ENCODE results near the gene LIPE. TPM values are rescaled to one million over a fixed set of nuclear protein-coding genes. Genes with fewer than 3 reads are reported as not detected.

Gene LIPE
- total and polyA plus RNA-seq, 9 donors: 3.8 to 10.1 (median 8.6) TPM

DNA sequence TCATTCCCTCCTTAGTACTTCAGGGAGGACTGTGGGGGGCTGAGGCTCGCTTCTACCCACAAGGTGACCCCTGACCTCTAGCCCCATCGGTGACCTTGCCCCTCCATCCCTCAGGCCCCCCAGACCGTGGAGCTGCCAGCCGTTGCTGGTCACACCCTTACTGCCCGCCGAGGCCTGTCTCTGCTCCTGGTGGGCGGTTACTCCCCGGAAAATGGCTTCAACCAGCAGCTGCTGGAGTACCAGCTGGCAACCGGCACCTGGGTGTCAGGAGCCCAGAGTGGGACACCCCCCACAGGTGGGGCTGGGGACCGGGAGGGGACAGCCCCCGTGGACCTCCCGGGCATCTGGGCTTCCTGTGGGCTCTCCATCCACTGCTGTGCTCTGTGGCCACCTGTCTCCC lies 69.9 kb downstream of the LIPE start:
- H3K27ac ChIP-seq (ENCODE audit: low read length): no peak overlapping the region
- peaks cover 75% of the 10 kb centered on the region for H3K36me3 ChIP-seq (ENCODE audit: control insufficient read depth, insufficient read depth, low read length)
- no peaks in the 10 kb centered on the region for H3K9me3 ChIP-seq (replicated peaks; ENCODE audit: control insufficient read depth, low read depth, low read length)
- H3K4me3 ChIP-seq (ENCODE audit: low read length): no peak overlapping the region
- no peaks in the 10 kb centered on the region for H3K27me3 ChIP-seq (ENCODE audit: control insufficient read depth, insufficient read depth, low read length)
- H3K4me1 ChIP-seq (ENCODE audit: control insufficient read depth, insufficient read depth, low read length): no peaks in the 10 kb centered on the region
- no peak for DNase-seq
- WGBS (ENCODE audit: insufficient coverage): 88% methylated on average over 10 of the region's 12 CpGs

DNA sequence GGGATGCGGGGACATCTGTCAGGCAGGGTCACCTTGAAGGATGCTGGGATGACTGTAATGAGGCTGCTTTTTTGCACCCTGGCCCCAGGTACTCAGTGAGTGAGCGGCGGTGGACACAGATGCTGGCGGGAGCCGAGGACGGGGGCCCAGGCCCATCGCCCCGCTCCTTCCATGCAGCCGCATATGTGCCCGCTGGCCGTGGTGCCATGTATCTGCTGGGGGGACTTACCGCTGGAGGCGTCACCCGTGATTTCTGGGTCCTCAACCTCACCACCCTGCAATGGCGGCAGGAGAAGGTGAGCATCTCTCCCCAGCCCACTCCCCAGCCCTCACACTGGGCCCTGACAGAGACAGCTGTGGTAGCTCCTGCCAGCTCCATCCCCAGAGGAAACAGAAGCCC lies 70.5 kb downstream of the LIPE start:
- Histone ChIP-seq H3K4me3 (ENCODE audit: low read length) (no peak overlapping the region), H3K9me3 (replicated peaks; ENCODE audit: control insufficient read depth, low read depth, low read length) (no peaks in the 10 kb centered on the region), H3K27me3 (ENCODE audit: control insufficient read depth, insufficient read depth, low read length) (no peaks in the 10 kb centered on the region), H3K36me3 (ENCODE audit: control insufficient read depth, insufficient read depth, low read length) (peaks cover 75% of the 10 kb centered on the region), H3K4me1 (ENCODE audit: control insufficient read depth, insufficient read depth, low read length) (no peaks in the 10 kb centered on the region), H3K27ac (ENCODE audit: low read length) (no peak overlapping the region)
- DNase-seq: no peak
- WGBS (ENCODE audit: insufficient coverage): 95% methylated on average over 15 of the region's 15 CpGs

DNA sequence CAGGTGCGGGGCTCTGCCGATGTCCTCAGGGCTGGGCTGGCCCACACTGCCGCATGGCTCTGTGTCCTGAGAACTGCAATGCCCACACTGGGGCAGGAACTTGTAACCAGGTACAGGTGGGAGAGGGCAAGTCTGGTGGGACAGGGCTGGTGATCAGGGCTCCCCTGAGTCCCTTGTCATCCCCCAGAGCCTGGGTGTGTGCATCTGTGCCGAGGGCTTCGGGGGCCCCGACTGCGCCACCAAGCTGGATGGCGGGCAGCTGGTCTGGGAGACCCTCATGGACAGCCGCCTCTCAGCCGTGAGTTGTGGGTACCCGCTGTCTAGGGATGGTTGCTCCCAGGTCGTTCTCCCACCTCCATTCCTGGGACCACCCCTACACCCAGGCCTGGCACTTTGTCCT lies 71.3 kb downstream of the LIPE start:
- no peak for DNase-seq
- Histone ChIP-seq H3K36me3 (ENCODE audit: control insufficient read depth, insufficient read depth, low read length) (peaks cover 74% of the 10 kb centered on the region), H3K27ac (ENCODE audit: low read length) (no peak overlapping the region), H3K9me3 (replicated peaks; ENCODE audit: control insufficient read depth, low read depth, low read length) (no peaks in the 10 kb centered on the region), H3K4me3 (ENCODE audit: low read length) (no peak overlapping the region), H3K27me3 (ENCODE audit: control insufficient read depth, insufficient read depth, low read length) (no peaks in the 10 kb centered on the region), H3K4me1 (ENCODE audit: control insufficient read depth, insufficient read depth, low read length) (no peaks in the 10 kb centered on the region)
- 100% methylated on average over 8 of the region's 12 CpGs for WGBS (ENCODE audit: insufficient coverage)

DNA sequence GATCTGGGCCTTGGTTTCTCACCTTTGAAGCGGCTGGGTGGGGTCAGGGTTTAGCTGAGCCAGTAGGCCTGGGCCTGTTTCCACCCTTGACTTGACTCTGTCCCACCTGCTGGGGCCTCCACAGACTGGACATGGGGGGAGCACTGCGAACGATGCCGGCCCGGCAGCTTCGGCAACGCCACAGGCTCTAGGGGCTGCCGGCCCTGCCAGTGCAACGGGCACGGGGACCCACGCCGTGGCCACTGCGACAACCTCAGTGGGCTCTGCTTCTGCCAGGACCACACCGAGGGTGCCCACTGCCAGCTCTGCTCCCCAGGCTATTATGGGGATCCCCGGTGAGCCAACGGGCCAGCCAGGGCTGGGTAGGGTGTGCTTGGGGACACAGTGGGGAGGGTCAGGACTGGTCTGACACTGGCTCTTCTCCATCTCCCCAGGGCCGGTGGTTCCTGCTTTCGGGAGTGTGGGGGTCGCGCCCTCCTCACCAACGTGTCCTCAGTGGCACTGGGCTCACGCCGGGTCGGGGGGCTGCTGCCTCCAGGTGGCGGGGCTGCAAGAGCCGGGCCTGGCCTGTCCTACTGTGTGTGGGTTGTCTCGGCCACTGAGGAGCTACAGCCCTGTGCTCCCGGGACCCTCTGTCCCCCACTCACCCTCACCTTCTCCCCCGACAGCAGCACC lies 73.7 kb downstream of the LIPE start:
- Histone ChIP-seq H3K4me3 (ENCODE audit: low read length) (no peak overlapping the region), H3K4me1 (ENCODE audit: control insufficient read depth, insufficient read depth, low read length) (no peaks in the 10 kb centered on the region), H3K36me3 (ENCODE audit: control insufficient read depth, insufficient read depth, low read length) (peaks cover 86% of the 10 kb centered on the region), H3K9me3 (replicated peaks; ENCODE audit: control insufficient read depth, low read depth, low read length) (no peaks in the 10 kb centered on the region), H3K27ac (ENCODE audit: low read length) (no peak overlapping the region), H3K27me3 (ENCODE audit: control insufficient read depth, insufficient read depth, low read length) (no peaks in the 10 kb centered on the region)
- 90% methylated on average over 22 of the region's 29 CpGs for WGBS (ENCODE audit: insufficient coverage)
- DNase-seq: no peak

DNA sequence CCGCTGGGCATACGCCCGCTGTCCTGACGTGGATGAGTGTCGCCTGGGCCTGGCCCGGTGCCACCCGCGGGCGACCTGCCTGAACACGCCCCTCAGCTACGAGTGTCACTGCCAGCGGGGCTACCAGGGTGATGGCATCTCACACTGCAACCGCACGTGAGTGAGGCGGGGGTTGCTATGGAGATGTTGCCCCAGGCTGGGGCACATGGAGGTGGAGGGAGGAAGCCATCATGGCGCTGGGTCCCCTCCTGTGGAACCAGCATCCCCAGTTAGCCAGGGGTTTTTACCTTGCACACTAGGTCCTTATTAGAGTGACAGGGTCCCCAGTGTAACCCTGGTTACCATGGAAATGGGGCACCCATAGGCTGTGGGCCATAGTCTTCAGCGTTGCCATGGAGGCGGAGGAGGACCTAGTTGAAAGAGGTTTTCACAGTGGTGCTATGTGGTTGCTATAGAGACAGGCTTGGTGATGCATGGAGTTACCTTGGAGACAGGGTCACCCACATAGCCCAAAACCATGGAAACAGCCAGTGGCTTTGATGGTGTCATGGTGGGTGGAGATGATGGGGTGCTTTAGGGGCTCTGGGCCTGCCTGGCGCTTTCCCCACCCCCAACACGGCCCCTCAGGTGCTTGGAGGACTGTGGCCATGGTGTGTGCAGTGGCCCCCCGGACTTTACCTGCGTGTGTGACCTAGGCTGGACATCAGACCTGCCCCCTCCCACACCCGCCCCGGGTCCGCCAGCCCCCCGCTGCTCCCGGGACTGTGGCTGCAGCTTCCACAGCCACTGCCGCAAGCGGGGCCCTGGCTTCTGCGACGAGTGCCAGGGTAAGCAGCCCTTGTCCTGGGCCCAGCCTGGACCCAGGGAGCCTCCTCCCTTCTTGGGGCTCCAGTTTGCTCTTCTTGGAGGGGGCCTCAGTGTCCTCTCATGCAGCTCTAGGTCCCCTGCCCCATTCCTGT lies 74.6 kb downstream of the LIPE start:
- Histone ChIP-seq H3K4me3 (ENCODE audit: low read length) (no peak overlapping the region), H3K27ac (ENCODE audit: low read length) (no peak overlapping the region), H3K36me3 (ENCODE audit: control insufficient read depth, insufficient read depth, low read length) (peaks cover 87% of the 10 kb centered on the region), H3K9me3 (replicated peaks; ENCODE audit: control insufficient read depth, low read depth, low read length) (no peaks in the 10 kb centered on the region), H3K4me1 (ENCODE audit: control insufficient read depth, insufficient read depth, low read length) (no peaks in the 10 kb centered on the region), H3K27me3 (ENCODE audit: control insufficient read depth, insufficient read depth, low read length) (no peaks in the 10 kb centered on the region)
- 86% methylated on average over 29 of the region's 31 CpGs for WGBS (ENCODE audit: insufficient coverage)
- no peak for DNase-seq

Other genes starting within 250 kb of the LIPE start
- gene DEDD2, start 209.7 kb downstream of the LIPE start, total RNA-seq: 11.7 TPM
- 10 to 100 TPM; 12.2 to 16.3 (median 13.9) TPM for gene DEDD2, start 209.7 kb downstream of the LIPE start, polyA plus RNA-seq (ENCODE audit: insufficient read depth in 1 of 8, insufficient read length in 8 of 8, low replicate concordance in 1 of 8)
- gene ZNF526, start 207.1 kb downstream of the LIPE start, total RNA-seq: 5.6 TPM
- 1 to 10 TPM; 5.4 to 8.7 (median 6.6) TPM for gene ZNF526, start 207.1 kb downstream of the LIPE start, polyA plus RNA-seq (ENCODE audit: insufficient read depth in 1 of 8, insufficient read length in 8 of 8, low replicate concordance in 1 of 8)
- gene GSK3A, start 184.8 kb downstream of the LIPE start, total RNA-seq: 11.6 TPM
- 10 to 100 TPM; 40.1 to 51.6 (median 45.3) TPM for gene GSK3A, start 184.8 kb downstream of the LIPE start, polyA plus RNA-seq (ENCODE audit: insufficient read depth in 1 of 8, insufficient read length in 8 of 8, low replicate concordance in 1 of 8)
- 17.3 TPM for gene ERF, start 172.3 kb downstream of the LIPE start, total RNA-seq
- gene ERF, start 172.3 kb downstream of the LIPE start, polyA plus RNA-seq (ENCODE audit: insufficient read depth in 1 of 8, insufficient read length in 8 of 8, low replicate concordance in 1 of 8): 10 to 100 TPM; 31.6 to 51.6 (median 39.9) TPM
- 13.6 TPM for gene CIC, start 158.1 kb downstream of the LIPE start, total RNA-seq
- gene CIC, start 158.1 kb downstream of the LIPE start, polyA plus RNA-seq (ENCODE audit: insufficient read depth in 1 of 8, insufficient read length in 8 of 8, low replicate concordance in 1 of 8): 10 to 100 TPM; 33.4 to 52.7 (median 42.0) TPM
- gene PRR19, start 125.3 kb downstream of the LIPE start, total RNA-seq: 0.27 TPM
- gene PRR19, start 125.3 kb downstream of the LIPE start, polyA plus RNA-seq (ENCODE audit: insufficient read depth in 1 of 8, insufficient read length in 8 of 8, low replicate concordance in 1 of 8): 1 to 10 TPM in 2 of 8 donors, under 1 TPM in 6; 0.57 to 1.4 (median 0.80) TPM
- 28.9 TPM for gene PAFAH1B3, start 124.8 kb downstream of the LIPE start, total RNA-seq
- 10 to 100 TPM; 31.2 to 42.7 (median 35.9) TPM for gene PAFAH1B3, start 124.8 kb downstream of the LIPE start, polyA plus RNA-seq (ENCODE audit: insufficient read depth in 1 of 8, insufficient read length in 8 of 8, low replicate concordance in 1 of 8)
- 0.04 TPM for gene TMEM145, start 114.1 kb downstream of the LIPE start, total RNA-seq
- under 1 TPM; 0.09 to 0.56 (median 0.34) TPM for gene TMEM145, start 114.1 kb downstream of the LIPE start, polyA plus RNA-seq (ENCODE audit: insufficient read depth in 1 of 8, insufficient read length in 8 of 8, low replicate concordance in 1 of 8)
- gene MEGF8, start 101.8 kb downstream of the LIPE start, total RNA-seq: 12.6 TPM
- 10 to 100 TPM; 24.1 to 38.9 (median 34.4) TPM for gene MEGF8, start 101.8 kb downstream of the LIPE start, polyA plus RNA-seq (ENCODE audit: insufficient read depth in 1 of 8, insufficient read length in 8 of 8, low replicate concordance in 1 of 8)
- gene CNFN, start 37.1 kb downstream of the LIPE start, total RNA-seq: not detected
- 1 to 10 TPM in 1 of 8 donors, under 1 TPM in 3, not detected in 4; 0.24 to 1.2 (median 0.38) TPM for gene CNFN, start 37.1 kb downstream of the LIPE start, polyA plus RNA-seq (ENCODE audit: insufficient read depth in 1 of 8, insufficient read length in 8 of 8, low replicate concordance in 1 of 8)
- not detected for gene CXCL17, start 15.6 kb upstream of the LIPE start, total RNA-seq
- gene CXCL17, start 15.6 kb upstream of the LIPE start, polyA plus RNA-seq (ENCODE audit: insufficient read depth in 1 of 8, insufficient read length in 8 of 8, low replicate concordance in 1 of 8): under 1 TPM in 2 of 8 donors, not detected in 6; 0.44 to 0.86 TPM
- gene CEACAM1, start 101.1 kb upstream of the LIPE start, total RNA-seq: 0.62 TPM
- gene CEACAM1, start 101.1 kb upstream of the LIPE start, polyA plus RNA-seq (ENCODE audit: insufficient read depth in 1 of 8, insufficient read length in 8 of 8, low replicate concordance in 1 of 8): 1 to 10 TPM in 7 of 8 donors, under 1 TPM in 1; 0.98 to 6.9 (median 1.8) TPM
- 0.04 TPM for gene CEACAM8, start 167.5 kb upstream of the LIPE start, total RNA-seq
- gene CEACAM8, start 167.5 kb upstream of the LIPE start, polyA plus RNA-seq (ENCODE audit: insufficient read depth in 1 of 8, insufficient read length in 8 of 8, low replicate concordance in 1 of 8): under 1 TPM; 0.10 to 0.38 (median 0.26) TPM